SW 1271 (cell line): ENCODE measurements around the gene PIBF1.
"Not testable (repeated sequence)": the region's sequence is repeated elsewhere in the genome, so short reads cannot be mapped to it uniquely, and the experiment has no call there.

Experiments used
- DNase-seq, 2 experiments: peaks; one replicate each; lab custom pipeline; 2025; lab: John Stamatoyannopoulos, UW

The PIBF1 gene

DNA sequence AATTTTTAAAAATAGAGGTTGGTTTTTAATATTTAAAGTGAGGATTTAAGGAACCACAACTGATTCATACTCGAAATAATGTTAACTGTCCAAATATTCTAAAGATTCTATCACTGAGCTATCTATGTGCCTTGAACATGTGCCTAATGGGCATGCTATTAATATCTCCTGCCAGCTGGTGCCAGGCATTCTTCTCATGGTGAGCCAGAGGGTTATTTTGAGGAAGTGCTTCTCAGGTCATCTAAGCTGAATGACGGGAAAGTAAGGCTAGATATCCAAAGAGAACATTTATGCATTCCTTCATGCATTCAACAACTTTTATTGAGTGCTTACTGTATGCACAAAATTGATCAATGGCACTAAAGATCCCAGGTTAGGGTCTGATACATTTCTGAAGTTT is 138.2 kb downstream of the PIBF1 start:
- DNase-seq, result no peak

DNA sequence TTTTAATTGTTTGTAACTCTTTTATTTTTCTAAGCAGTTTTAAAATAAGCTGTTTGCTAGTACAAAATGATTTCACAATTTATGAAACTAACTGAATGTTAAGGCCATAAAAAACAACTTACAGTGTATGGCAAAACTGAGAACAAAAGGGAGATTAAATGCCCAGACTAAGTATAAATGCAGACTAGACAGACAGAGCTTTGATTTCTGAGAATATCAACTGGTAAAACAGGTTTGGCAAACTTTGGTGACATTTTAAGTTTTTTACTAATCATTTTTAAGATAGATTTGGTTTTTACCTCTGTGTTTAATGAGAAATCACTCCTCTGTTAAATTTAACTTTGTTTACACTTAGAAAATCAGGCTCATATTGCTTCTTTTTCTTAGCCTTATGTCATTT is 149.4 kb downstream of the PIBF1 start:
- no peak for DNase-seq

DNA sequence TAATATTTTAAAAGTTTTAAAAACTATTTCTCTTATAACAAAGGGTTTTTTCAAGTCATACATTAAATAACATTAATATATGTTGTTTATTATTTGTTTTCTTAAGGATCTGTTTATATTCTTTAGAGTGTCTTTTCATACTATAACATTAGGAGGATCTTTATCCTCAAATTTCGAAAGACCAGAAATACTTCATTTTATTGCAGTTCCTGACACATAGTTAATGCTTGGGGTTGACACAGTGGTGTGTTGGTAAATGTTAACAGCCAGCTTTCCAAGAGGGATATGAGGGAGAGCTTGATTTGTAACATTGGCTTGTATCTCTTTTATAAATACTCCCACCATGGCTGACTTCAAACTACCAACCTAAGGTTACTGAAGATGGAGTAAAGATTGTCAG is 150.3 kb downstream of the PIBF1 start:
- DNase-seq, result no peak

DNA sequence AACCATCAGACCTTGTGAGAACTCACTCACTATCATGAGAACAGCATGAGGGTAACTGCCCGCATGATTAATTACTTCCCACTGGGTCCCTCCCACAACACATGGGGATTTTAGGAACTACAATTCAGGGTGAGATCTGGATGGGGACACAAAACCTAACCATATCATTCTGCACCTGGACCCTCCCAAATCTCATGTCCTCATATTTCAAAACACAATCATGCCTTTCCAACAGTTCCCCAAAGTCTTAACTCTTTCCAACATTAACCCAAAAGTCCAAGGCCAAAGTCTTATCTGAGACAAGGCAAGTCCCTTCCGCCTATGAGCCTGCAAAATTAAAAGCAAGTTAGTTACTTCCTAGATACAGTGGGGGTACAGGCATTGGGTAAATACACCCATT is 164.3 kb downstream of the PIBF1 start:
- DNase-seq, result not testable (repeated sequence)

DNA sequence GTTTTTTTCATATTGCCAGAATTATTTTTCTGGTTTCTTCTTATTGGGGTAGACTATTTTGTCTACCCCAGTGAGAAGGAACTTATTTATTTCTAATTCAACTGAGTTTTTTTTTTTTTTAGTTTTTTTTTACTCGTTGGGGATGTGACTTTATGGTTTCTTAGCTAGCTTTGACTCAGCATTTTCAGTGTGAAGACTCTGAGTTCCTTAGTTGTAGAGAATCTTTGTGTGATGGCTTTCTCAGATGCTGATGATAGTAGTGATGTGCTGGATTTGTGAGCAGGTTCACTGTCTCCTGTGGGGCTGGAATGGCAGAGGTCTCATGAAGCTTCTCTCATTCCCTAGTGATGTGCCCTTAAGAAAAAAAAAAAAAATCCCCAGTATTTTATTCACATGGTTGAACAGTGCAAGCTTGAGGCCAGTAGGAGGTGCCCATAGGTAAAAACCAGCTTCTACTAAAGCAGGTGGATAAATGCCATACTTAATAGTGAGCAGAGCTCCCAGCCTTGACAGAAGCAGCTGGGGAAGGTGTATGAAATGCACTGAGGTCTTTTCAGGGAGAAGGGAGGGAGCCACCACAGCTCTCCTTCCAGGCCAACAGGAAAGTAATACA is 170.7 kb downstream of the PIBF1 start:
- DNase-seq, result no peak

DNA sequence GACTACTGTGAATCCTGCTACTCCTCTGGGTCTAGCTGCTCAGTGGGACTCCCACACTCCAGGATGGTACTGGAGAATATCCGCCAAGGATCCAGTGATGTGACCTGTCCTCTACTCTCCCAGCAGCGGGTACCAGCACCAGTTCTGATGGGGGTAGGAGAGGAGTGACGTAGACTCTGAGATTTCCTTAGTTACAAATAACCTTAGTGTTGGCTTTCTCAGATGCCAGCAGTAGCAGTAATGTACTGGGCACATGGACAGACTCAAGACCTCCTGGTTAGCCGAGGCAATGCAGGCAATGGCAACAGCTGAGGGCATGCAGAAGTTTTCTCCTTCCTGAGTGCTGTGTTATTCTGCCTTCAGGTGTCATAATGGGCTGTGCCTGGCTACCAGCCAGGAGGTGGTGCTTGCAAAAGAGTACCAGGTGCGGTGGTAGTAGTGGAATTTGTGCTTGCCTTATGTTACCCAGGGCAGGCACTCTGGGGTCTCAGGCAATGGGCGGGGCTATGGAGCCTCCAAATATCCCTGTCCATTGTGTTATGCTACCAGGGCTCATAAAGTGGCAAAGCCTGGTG is 171.5 kb downstream of the PIBF1 start:
- DNase-seq, result no peak

DNA sequence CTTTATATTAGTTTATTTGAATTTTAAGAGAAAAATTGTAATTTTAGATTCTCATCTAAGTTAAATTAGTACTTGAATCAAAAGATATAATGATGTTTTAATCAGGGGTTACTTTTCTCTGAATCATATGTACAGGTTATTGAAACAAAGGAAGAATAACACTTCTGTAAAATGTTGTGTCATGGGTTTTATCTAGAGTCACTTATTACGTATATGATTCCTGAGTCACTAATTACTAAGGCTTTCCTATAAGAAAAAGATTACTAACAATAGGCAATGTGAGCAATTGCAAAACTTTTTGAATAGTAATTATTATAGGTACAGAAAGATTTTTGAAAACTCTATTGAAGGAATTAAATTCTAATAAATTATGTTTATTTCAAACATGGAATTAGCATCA is 177.7 kb downstream of the PIBF1 start:
- no peak for DNase-seq

DNA sequence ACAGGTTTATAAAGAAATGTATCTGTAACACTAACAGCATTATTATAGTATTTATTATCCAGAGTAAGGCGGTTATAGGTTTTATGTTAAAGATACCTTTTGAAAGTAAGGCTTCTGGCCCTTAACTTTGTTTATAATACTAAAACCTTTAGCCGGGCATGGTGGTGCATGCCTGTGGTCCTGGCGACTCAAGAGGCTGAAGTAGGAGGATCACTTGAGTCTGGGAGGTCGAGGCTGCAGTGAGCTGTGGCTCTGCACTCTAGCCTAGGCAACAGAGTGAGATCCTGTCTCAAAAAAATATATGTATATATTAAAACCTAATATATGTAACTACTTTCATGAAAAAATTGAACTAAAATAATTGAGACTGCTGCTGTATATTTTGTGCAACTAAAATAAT is 178.2 kb downstream of the PIBF1 start:
- no peak for DNase-seq

DNA sequence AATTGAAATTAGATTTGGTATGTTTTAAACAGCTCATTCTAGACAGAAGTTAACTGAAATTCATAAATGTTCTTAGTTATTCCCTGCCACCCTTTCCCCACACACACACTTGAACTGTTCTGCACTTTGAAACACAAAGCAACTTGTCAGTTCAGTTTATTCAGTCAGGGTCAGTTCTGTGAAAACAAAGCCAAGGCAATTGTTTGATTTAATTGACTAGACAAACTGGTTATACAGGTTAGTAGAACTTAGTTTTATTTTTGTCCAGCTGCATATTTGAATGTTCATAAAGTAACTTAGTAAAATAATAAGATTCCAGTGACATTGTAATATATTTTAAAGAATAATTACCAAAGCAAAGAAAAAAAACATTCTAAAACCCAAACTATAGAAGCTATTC is 178.6 kb downstream of the PIBF1 start:
- DNase-seq, result no peak

DNA sequence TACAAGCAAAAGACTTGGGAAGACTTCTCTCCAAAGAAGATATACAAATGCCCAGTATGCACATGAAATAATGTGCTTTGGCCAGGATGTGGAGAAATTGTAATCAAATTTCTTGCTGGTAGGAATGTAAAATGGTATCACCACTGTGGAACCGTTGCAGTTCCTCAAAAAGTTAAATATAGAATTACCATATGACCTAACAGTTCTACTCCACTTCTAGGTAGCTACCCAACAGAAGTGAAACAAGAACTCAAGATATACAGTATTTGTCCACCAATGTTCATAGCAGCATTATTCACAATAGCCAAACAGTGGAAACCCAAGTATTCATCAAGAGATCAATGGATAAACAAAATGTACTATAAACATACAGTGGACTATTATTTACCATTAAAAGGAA is 181.8 kb downstream of the PIBF1 start:
- DNase-seq, result no peak

DNA sequence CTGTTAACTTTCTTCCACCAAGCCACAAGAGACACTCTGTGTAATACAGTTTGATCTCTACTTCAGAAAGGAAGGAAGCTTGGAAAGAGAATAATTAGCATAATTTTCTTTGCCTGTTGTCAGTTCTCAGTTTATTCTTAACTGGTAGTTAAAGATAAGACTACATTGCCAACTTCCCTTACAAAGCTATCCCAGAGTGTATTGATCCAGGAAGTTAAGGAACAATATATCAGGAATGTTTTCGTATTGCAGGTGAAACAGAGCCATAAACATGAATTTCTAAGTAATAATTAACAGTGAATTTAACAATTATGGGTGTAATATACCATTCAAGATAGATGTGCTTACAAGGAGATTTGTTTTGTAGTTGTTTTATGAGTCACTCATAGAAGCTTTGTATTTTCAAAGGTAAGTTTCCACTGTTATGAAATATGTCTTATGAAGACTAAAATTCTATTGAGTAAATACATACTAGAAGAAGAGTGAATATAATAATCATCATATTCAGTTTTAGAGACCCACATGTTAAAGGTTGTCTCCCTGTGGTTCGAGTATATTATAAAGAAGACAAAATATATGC is 188.5 kb downstream of the PIBF1 start:
- no peak for DNase-seq

DNA sequence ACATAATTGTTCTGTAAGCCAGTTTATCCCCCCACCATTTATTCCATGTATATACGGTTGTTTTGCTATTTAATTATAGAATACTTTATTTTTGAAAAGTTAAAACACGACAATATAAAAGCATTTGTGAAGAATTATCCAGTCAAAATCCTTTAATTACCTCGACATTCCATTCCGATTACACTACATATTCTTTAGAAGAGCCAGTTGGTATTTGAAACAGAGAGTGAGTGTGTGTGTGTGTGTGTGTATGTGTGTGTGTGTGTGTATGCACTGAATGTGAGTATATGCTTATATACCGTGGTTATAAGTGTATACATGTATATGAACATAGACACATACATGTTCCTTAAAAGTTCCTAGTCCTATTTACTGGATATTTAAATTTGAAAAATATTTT is 189.0 kb downstream of the PIBF1 start:
- DNase-seq, result no peak

DNA sequence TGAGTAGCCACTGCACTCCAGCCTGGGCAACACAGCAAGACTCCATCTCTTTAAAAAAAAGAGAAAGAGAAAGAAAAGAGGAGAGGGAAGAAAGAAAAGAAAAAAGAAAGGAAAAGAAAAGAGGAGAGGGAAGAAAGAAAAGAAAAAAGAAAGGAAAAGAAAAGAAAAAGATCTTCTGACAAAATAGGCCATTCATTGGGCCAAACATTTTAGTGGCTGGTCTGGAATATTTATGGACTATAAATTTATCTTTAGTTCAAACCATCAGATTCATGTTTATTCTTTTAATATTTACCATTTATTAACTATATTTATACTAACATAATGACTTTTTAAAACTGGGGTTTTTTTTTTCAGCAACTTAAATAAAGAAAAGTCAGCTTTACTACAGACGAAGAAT is 191.3 kb downstream of the PIBF1 start:
- DNase-seq, result no peak

DNA sequence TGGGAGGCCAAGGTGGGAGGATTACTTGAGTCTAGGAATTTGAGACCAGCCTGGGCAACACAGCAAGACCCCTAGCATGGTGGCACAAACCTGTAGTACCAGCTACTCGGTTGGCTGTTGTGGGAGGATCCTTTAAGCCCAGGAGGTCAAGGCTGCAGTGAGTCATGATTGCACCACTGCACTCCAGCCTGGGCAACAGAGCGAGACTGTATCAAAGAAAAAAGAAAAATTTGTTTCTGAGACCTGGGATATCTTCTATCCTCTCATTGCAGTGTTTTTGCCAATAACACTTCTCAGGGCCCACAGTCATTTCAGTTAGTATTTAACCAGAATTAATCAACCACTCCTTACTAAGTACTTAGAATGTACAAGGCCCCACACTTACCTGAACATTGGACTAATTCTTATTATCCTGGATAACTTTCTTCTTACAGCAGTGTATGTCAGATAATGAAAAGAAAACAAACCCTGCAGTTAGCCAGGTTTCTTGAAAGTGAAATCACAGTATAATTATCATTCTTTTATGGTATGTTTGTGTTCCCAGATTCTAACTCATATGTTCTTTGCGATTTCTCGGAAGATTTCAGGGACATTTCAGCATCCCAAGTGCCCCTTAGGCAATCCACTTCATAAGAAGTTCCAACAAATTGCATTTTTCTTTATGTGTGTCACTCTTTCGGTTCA is 201.3 kb downstream of the PIBF1 start:
- DNase-seq, result no peak

DNA sequence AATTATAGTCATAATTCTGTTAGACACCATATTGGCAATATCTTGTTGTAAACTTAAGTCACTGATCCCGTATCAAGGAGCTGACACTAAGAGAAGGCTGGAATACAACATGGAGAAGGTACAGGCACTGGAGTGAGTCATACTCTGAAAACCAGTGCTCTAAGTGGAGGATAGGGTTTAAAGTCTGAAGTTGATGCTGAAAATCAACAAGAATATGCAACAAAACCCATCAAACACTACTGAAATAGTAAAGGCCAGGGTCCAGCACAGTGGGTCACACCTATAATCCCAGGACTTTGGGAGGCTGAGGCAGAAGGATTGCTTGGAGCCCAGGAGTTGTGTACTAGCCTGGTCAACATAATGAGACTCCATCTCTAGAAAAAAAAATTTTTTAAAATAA is 203.7 kb downstream of the PIBF1 start:
- no peak for DNase-seq

DNA sequence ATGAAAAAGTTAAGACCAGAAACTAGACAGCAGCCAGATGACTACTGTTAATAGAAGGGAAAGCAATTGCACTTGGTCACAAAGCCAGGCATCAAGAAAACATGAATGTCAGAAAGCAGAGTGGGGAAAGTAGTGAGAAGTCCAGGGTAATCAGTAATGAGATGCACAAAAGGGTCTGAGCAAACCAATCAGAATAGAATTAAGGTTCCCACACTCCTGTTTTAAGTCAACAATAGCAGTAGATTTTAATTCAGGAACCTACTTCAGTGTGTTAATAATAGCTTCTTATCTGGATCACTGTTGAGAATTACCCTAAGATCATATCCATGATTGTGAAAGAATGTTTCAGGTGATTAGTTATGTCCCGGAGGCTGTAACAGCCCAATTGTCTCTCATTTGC is 204.3 kb downstream of the PIBF1 start:
- DNase-seq, result no peak

DNA sequence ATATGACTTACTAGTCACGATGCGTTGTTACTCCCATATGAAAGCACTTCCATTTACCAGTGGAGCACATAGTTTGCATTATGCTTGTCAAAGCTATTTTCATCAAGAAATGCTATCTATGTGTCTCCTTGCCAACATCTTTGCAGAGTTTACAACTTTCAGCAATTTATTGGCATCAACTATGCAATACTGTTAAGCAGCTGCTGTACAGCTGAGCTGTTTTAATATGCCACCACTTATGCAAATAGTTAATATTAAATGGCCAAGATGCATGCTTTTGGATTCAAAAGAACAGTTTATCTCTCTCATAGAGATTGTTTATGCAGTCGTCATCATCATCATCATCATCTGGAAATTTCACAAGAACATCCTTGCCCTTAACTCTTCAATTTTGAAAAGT is 209.0 kb downstream of the PIBF1 start:
- DNase-seq, result no peak

DNA sequence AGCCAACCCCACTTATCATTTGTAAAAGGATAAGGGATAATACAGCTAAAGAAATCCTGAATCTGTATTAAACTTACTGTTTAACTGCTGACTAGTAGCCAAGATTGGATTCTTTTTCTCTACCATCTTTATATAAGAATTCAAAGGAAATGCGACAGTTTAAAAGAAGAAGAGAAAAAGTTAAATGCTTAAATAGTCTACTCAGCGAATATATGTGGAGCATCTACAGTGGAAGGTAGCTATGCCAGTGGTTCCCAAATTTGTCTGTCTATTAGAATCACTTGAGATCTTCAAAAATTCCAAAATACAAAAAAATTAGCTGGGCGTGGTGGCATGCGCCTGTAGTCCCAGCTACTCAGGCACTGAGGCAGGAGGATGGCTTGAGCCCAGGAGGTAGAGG is 216.1 kb downstream of the PIBF1 start:
- DNase-seq, result no peak

DNA sequence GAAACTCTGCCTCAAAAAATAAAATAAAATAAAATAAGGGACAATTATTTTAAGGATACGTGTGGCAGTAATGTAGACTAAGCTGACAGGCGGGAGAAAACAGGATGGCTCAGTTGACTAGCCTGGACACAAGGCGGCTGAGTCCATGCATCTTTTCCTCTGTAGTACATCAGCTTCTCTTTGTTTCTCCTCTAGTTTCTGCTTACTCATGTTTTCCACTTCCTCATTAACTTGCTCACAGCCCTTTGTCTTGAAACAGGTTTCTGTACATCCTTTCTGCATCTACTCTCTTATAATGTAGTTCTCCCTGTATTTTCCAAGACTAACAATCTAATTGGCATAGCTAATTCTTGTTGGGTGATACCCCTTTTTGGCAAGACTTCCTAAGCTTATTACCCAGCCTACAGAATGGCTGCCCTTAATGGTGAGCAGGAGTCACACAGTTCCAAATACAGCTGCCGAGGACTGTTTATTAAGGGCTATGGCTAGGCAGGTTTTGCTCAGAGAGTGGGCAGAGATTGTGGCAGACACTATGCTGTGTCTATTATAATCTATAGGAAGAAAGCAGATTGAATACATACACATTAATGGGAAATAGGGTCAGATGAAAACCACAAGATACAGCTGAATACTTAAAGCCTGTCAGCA is 218.2 kb downstream of the PIBF1 start:
- DNase-seq, result peak in 1 of 2 experiments; percentile 6

DNA sequence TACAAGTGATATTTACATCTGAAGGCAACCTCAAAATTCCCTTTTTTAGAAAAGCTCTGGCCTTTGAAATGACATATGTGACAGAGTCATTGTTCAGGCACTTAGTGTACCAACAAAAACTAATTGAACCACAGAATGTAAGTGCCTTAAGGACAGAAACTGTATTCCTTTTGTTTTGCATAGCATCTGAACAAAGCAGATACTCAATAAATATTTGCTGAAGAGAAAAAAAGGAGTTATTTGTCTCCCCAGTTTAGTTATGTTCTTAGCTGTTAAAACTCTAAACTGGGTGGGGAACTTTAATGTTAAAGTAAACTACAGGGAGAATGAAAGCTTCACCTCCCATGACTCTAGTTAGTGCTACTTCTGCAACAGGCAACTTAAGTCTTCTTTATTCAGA is 220.0 kb downstream of the PIBF1 start:
- DNase-seq, result no peak

DNA sequence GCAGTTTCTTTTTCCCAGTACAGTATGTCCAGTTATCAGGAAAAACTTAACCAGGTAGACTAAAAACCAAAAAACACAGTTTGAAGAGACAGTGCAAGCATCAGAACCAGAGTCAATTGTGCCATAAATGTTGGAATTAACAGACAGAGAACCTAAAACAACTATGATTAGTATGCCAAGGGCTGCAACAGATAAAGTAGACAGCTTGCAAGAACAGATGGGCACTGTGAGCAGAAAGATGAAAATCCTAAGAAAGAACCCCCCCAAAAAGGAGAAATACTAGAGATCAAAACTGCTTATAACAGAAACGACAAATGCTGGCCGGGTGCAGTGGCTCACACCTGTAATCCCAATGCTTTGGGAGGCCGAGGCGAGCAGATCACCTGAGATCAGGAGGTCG is 229.8 kb downstream of the PIBF1 start:
- DNase-seq, result no peak

DNA sequence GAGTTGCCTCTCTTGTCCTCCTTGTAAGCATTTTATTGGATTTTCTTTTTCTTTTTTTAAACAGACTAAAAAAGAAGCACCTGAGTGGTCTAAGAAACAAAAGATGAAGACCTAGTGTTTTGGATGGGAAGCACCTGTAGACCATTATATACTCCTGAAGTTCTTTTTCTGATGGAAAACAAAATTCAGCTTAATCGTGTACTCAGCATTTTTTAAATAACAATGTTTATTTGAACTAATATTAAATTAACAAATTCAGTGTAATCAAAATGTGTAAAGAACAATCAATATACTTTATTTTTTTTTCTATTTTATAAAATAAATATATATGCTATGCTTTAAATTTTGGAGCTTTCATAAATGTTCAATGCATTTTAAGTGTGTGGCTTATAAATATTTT is 233.9 kb downstream of the PIBF1 start:
- no peak for DNase-seq

DNA sequence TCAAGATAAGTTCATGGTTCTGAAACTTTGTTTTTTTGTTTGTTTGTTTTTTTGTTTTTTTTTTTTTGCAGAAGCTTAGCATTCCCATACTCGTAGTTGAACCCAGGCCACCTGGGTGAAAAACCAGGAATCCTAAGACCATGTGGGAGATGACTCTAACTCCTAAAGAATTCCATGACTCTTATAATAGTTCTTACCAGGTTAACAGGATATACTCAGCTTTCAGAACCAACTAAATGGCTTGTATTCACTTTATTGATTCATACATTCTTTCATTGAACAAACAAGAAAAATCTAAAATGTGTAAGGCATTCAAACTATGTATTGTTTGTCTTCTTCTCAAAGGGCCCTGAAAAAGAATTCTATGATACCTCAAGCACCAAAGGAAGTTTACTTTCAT is 236.4 kb downstream of the PIBF1 start:
- DNase-seq, result peak in 1 of 2 experiments; percentile 19
